ENCODE data around the gene LCN9.

The LCN9 gene

GRCh38 chr9:135664801-135665794 is 2.0 kb downstream of the LCN9 start:
- no peak for TF ChIP-seq FOXP2 (optimal IDR thresholded peaks at IDR 0.05; ENCODE audit: borderline replicate concordance, extremely low read depth, extremely low read length, insufficient read depth)
- no peak for TF ChIP-seq POLR2AphosphoS5 (IDR thresholded peaks at IDR 0.05; ENCODE audit: low read depth, low read length)
- TF ChIP-seq REST (IDR thresholded peaks at IDR 0.05; ENCODE audit: insufficient read depth in 1 of 2, low read depth in 2 of 2, low read length in 2 of 2): no peak
- no peak for TF ChIP-seq SIN3A (IDR thresholded peaks at IDR 0.05; ENCODE audit: borderline replicate concordance, insufficient read depth, low read length)
- no peak for TF ChIP-seq TAF1 (IDR thresholded peaks at IDR 0.05; ENCODE audit: borderline replicate concordance, insufficient read depth, low read length)

- no peak for TF ChIP-seq TAF1 (IDR thresholded peaks at IDR 0.05; ENCODE audit: borderline replicate concordance, insufficient read depth, low read length)
- TF ChIP-seq SIN3A (IDR thresholded peaks at IDR 0.05; ENCODE audit: borderline replicate concordance, insufficient read depth, low read length): no peak
- no peak for TF ChIP-seq FOXP2 (optimal IDR thresholded peaks at IDR 0.05; ENCODE audit: borderline replicate concordance, extremely low read depth, extremely low read length, insufficient read depth)
- no peak for TF ChIP-seq REST (IDR thresholded peaks at IDR 0.05; ENCODE audit: insufficient read depth in 1 of 2, low read depth in 2 of 2, low read length in 2 of 2)
- TF ChIP-seq POLR2AphosphoS5 (IDR thresholded peaks at IDR 0.05; ENCODE audit: low read depth, low read length): no peak
These were observed 2.7 kb downstream of the LCN9 start for GRCh38 chr9:135665795-135666189.

DNA sequence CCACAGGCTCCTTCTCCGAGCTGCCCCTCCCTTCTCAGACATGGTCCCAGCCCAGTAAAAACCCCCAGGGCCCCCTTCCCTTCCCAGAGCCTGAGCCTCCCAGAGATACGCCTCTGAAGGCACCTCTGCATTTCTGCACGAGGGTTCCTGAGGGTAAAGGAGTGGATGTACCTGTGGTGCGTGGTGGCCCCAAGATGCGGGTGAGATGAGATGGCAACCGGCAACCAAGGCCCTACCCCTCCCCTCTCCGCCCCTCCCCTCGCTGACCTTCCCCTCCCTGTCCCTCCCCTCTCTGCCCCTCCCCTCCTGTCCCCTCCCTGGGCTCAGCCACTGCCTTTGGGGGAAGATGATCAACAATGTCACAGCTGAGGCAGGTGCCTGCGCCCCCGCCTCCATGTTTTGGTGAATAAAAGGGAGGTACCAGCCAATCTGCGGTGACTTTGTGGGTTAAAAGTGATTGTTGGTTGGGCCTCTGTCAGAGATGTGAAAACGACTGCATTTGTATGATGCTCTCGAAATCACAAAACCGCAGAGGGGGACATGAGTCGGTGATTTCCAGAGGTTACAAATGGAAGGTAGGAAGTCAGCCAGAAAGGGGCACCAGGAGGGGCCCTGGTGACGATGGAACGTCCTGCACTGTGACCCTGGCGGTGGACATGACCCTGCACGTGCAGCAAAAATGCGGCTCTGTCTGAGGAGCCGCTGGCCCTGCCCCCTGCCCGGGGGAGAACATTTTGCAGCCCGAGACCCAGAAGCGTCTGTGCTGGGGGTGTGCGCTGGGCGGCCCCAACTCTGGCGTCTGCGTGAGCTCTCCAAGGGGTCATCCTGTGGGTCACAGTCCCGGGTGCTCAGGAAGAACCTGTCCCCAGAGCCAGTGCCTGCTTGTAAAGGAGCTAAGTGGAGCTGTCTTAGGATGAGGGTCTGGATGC is 3.7 kb downstream of the LCN9 start:
- no peak for TF ChIP-seq TAF1 (IDR thresholded peaks at IDR 0.05; ENCODE audit: borderline replicate concordance, insufficient read depth, low read length)
- TF ChIP-seq SIN3A (IDR thresholded peaks at IDR 0.05; ENCODE audit: borderline replicate concordance, insufficient read depth, low read length): no peak
- TF ChIP-seq FOXP2 (optimal IDR thresholded peaks at IDR 0.05; ENCODE audit: borderline replicate concordance, extremely low read depth, extremely low read length, insufficient read depth): no peak
- TF ChIP-seq REST (IDR thresholded peaks at IDR 0.05; ENCODE audit: insufficient read depth in 1 of 2, low read depth in 2 of 2, low read length in 2 of 2): no peak
- TF ChIP-seq POLR2AphosphoS5 (IDR thresholded peaks at IDR 0.05; ENCODE audit: low read depth, low read length): no peak

DNA sequence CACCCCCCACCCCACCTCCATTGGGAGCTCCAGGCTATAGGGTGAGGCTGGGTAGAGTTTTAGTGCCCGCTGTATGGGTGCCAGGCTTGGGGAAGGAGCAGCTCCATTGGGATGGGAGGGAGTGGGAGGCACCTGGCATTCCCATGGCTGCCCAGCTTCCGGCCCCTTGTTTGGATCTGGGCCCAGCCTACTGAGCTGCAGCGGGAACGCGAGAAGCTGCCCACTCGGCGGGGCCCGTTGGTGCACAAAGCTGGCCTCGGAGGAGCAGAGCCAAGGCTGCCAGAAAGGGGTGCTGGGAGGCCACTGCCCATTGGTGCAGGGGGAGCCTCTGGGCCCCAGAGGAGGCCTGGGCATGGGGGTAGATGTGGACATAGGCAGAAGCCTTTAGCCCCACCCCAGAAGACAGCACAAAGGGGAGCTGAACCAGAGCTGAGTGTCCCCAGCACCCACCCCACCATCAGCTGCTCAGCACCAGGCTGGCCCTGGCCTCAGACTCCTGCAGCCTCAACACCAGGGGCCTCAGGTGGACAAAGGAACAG is 4.4 kb downstream of the LCN9 start:
- TF ChIP-seq REST (IDR thresholded peaks at IDR 0.05; ENCODE audit: insufficient read depth in 1 of 2, low read depth in 2 of 2, low read length in 2 of 2) (no peak), FOXP2 (optimal IDR thresholded peaks at IDR 0.05; ENCODE audit: borderline replicate concordance, extremely low read depth, extremely low read length, insufficient read depth) (no peak), TAF1 (IDR thresholded peaks at IDR 0.05; ENCODE audit: borderline replicate concordance, insufficient read depth, low read length) (no peak), SIN3A (IDR thresholded peaks at IDR 0.05; ENCODE audit: borderline replicate concordance, insufficient read depth, low read length) (no peak), POLR2AphosphoS5 (IDR thresholded peaks at IDR 0.05; ENCODE audit: low read depth, low read length) (no peak)
